Panc1 (cell line): Measurements from ENCODE around the gene NACC1. TPM values are rescaled to one million over a fixed set of nuclear protein-coding genes. Genes with fewer than 3 reads are reported as not detected.

Experiments used
- ATAC-seq: fragments of 200-7000 bp; cut with Tn5 transposase; 2 replicates; pipeline ENCODE4 v1.9.1; 2020; ENCODE audit warnings: mild to moderate bottlenecking, moderate library complexity
- BruUV-seq: library from RNA; stranded (reverse); fragments of 400-500 nt; replicated peaks from 2 replicates; lab custom pipeline; 2021; lab: Mats Ljungman, UMichigan
- CTCF ChIA-PET: fragments of 300-600 bp; sonication (Branson Sonifier 250); formaldehyde crosslinking; loops from one replicate; lab custom pipeline; 2022; ENCODE audit warnings: antibody characterized with exemption; lab: Charles Lee
- POLR2A ChIA-PET: fragments of 300-600 bp; sonication (Branson Sonifier 250); formaldehyde crosslinking; loops from one replicate; lab custom pipeline; 2022; ENCODE audit warnings: antibody characterized with exemption; lab: Charles Lee
- DNase-seq: peaks from one replicate; pipeline ENCODE4 v3.0.0-alpha.2; 2010; ENCODE audit warnings: low read depth, low spot score
- H3K27ac ChIP-seq: 2 replicates; pipeline ENCODE4 v1.5.1; 2011; ENCODE audit warnings: mild to moderate bottlenecking, low read length, inconsistent platforms
- H3K27me3 ChIP-seq: fragments of 200-500 bp; sonication (Bioruptor generic); 2 replicates; pipeline ENCODE4 v1.6.0; 2014; ENCODE audit warnings: low read length, inconsistent platforms; ENCODE audit not compliant: control insufficient read depth, insufficient read depth
- H3K36me3 ChIP-seq: fragments of 200-500 bp; sonication (Bioruptor generic); 2 replicates; pipeline ENCODE4 v1.5.1; 2014; ENCODE audit warnings: inconsistent platforms, mild to moderate bottlenecking, low read length, moderate library complexity; ENCODE audit not compliant: control insufficient read depth, insufficient read depth
- H3K4me1 ChIP-seq: 2 replicates; pipeline ENCODE4 v1.5.1; 2011; ENCODE audit warnings: inconsistent platforms, mild to moderate bottlenecking, low read length, moderate library complexity; ENCODE audit not compliant: control insufficient read depth, insufficient read depth
- H3K4me3 ChIP-seq, 2 experiments: 2 replicates each; pipeline ENCODE4 v1.5.1; 2011 to 2012; ENCODE audit warnings: low read depth in 2 of 2, low read length in 2 of 2, mild to moderate bottlenecking in 2 of 2, inconsistent platforms in 1 of 2, moderate library complexity in 1 of 2
- H3K9me3 ChIP-seq: fragments of 200-500 bp; sonication (Bioruptor generic); 2 replicates; pipeline ENCODE4 v1.5.1; 2014; ENCODE audit warnings: low read depth, mild to moderate bottlenecking, inconsistent platforms, low read length, moderate library complexity; ENCODE audit not compliant: control insufficient read depth, insufficient read depth
- CTCF ChIP-seq: fragments of 450-650 bp; IDR thresholded peaks from 2 replicates; pipeline ENCODE4 v1.5.1; 2017; ENCODE audit warnings: mild to moderate bottlenecking
- POLR2AphosphoS5 ChIP-seq: IDR thresholded peaks from 2 replicates; pipeline ENCODE4 v1.6.1; 2012; ENCODE audit warnings: mild to moderate bottlenecking, low read depth, low read length, moderate library complexity
- REST ChIP-seq, 2 experiments: IDR thresholded peaks; 2 replicates each; pipeline ENCODE4 v1.6.1; 2011 to 2012; ENCODE audit warnings: low read depth in 2 of 2, control low read depth in 1 of 2, low read length in 1 of 2, mild to moderate bottlenecking in 1 of 2, moderate library complexity in 1 of 2; ENCODE audit not compliant: insufficient read depth in 1 of 2
- SIN3A ChIP-seq: IDR thresholded peaks from 2 replicates; pipeline ENCODE4 v1.6.1; 2012; ENCODE audit warnings: low read depth, mild to moderate bottlenecking, low read length, moderate library complexity, borderline replicate concordance; ENCODE audit not compliant: insufficient read depth
- TCF7L2 ChIP-seq: IDR thresholded peaks from 2 replicates; pipeline ENCODE4 v1.6.1; 2011; ENCODE audit warnings: mild to moderate bottlenecking, low read depth, low read length, inconsistent platforms
- in situ Hi-C: cut with HindIII; loops from 2 replicates; pipeline ENCODE4 v1.10.0; 2016; ENCODE audit warnings: low sequenced_read_pairs, low pct_unique_long_range_greater_than_20kb
- intact Hi-C: fragments of 100-400 bp; cut with micrococcal nuclease; formaldehyde crosslinking; loops from one replicate; pipeline ENCODE4 v1.10.0; 2022; ENCODE audit not compliant: unreplicated experiment
- total RNA-seq: library from RNA; stranded (reverse); gene quantifications from one replicate; pipeline ENCODE4 v1.2.1, GENCODE V29; 2021; ENCODE audit not compliant: unreplicated experiment

Gene NACC1
- total RNA-seq, 1 experiment from 2014 or later = 129 TPM

- Histone ChIP-seq H3K27ac (no peak overlapping the region), H3K4me3 (no peak overlapping the region), H3K36me3 (no peaks in the 10 kb centered on the region; the same call in 1 of the 2 replicates), H3K4me1 (peaks cover 53% of the 10 kb centered on the region), H3K9me3 (no peaks in the 10 kb centered on the region), H3K27me3 (no peaks in the 10 kb centered on the region)
- DNase-seq = no peak
- TF ChIP-seq REST (IDR thresholded peaks at IDR 0.05; ENCODE audit: insufficient read depth in 1 of 2, low read depth in 2 of 2, low read length in 1 of 2) (no peak), SIN3A (no peak), TCF7L2 (no peak), CTCF (no peak), POLR2AphosphoS5 (no peak)
- no peak for ATAC-seq
- POLR2A ChIA-PET = interaction anchor here (0.5 kb wide), 1 partner anchor 115 kb away, joined by 3 read pairs; no protein-coding TSS in a partner anchor
- no TSS peak for BruUV-seq
- in situ Hi-C loops (no loop called here), intact Hi-C loops (loop anchor here (5.0 to 10.0 kb wide), 2 partner anchors 57 to 115 kb away; no protein-coding TSS in a partner anchor)
- CTCF ChIA-PET = interaction anchor here (0.6 kb wide), 1 partner anchor 109 kb away, joined by 3 read pairs; no protein-coding TSS in a partner anchor
Observed at GRCh38 chr19:13092158-13092543, 25.9 kb upstream of the NACC1 start.

- Histone ChIP-seq H3K27ac (peak overlapping the region; percentile 66), H3K9me3 (no peaks in the 10 kb centered on the region)
- in situ Hi-C loops = no loop called here
Observed at GRCh38 chr19:13092606-13093235, 25.3 kb upstream of the NACC1 start.

More at GRCh38 chr19:13092606-13093235, 25.3 kb upstream of the NACC1 start:
- ChIA-PET CTCF (no interaction called here), POLR2A (no interaction called here)
- DNase-seq (no peak), ATAC-seq (no peak)
- Histone ChIP-seq H3K27me3 (no peaks in the 10 kb centered on the region), H3K4me1 (peaks cover 53% of the 10 kb centered on the region), H3K36me3 (no peaks in the 10 kb centered on the region; the same call in 1 of the 2 replicates), H3K4me3 (no peak overlapping the region)
- BruUV-seq = no TSS peak
- intact Hi-C loops = loop anchor here (5.0 to 10.0 kb wide), 2 partner anchors 58 to 115 kb away; no protein-coding TSS in a partner anchor
- no peak for TF ChIP-seq POLR2AphosphoS5
- TF ChIP-seq CTCF = no peak
- TF ChIP-seq TCF7L2 = no peak
- TF ChIP-seq REST (IDR thresholded peaks at IDR 0.05; ENCODE audit: insufficient read depth in 1 of 2, low read depth in 2 of 2, low read length in 1 of 2) = no peak
- TF ChIP-seq SIN3A = no peak
